ENCODE results near the gene POLG.

POLG gene

GRCh38 chr15:89356634-89357298 lies 22.1 kb upstream of the POLG start:
- DNase-seq (ENCODE audit: low read depth), result no peak

- DNase-seq (ENCODE audit: low read depth), result no peak
Observed at GRCh38 chr15:89353991-89354390, 19.4 kb upstream of the POLG start.

GRCh38 chr15:89352476-89352875 lies 17.9 kb upstream of the POLG start:
- no peak for DNase-seq (ENCODE audit: low read depth)

- DNase-seq (ENCODE audit: low read depth), result no peak
Observed at GRCh38 chr15:89349206-89349558, 14.6 kb upstream of the POLG start.

GRCh38 chr15:89346516-89347231 lies 12.1 kb upstream of the POLG start:
- DNase-seq (ENCODE audit: low read depth), result no peak

- no peak for DNase-seq (ENCODE audit: low read depth)
Observed at GRCh38 chr15:89345248-89345647, 10.6 kb upstream of the POLG start.

- no peak for DNase-seq (ENCODE audit: low read depth)
Observed at GRCh38 chr15:89342840-89343239, 8.2 kb upstream of the POLG start.

GRCh38 chr15:89341316-89342005 lies 6.8 kb upstream of the POLG start:
- DNase-seq (ENCODE audit: low read depth), result no peak

GRCh38 chr15:89340573-89340972 lies 5.9 kb upstream of the POLG start:
- DNase-seq (ENCODE audit: low read depth), result no peak

- DNase-seq (ENCODE audit: low read depth), result no peak
Observed at GRCh38 chr15:89338036-89338435, 3.4 kb upstream of the POLG start.

GRCh38 chr15:89335298-89336041 lies 846 bp upstream of the POLG start:
- no peak for DNase-seq (ENCODE audit: low read depth)

- DNase-seq (ENCODE audit: low read depth), result no peak
Observed at GRCh38 chr15:89333959-89334509, 590 bp downstream of the POLG start.

GRCh38 chr15:89333011-89333860 lies 1.4 kb downstream of the POLG start:
- DNase-seq (ENCODE audit: low read depth), result no peak

- DNase-seq (ENCODE audit: low read depth), result no peak
Observed at GRCh38 chr15:89332446-89332845, 2.2 kb downstream of the POLG start.

GRCh38 chr15:89330881-89331595 lies 3.6 kb downstream of the POLG start:
- DNase-seq (ENCODE audit: low read depth), result no peak

GRCh38 chr15:89330119-89330518 lies 4.5 kb downstream of the POLG start:
- DNase-seq (ENCODE audit: low read depth), result no peak

GRCh38 chr15:89329329-89330084 lies 5.1 kb downstream of the POLG start:
- DNase-seq (ENCODE audit: low read depth), result peak; percentile 17

- no peak for DNase-seq (ENCODE audit: low read depth)
Observed at GRCh38 chr15:89328398-89329254, 6.0 kb downstream of the POLG start.

- DNase-seq (ENCODE audit: low read depth), result no peak
Observed at GRCh38 chr15:89327113-89327512, 7.5 kb downstream of the POLG start.

Measured in stimulated activated CD8-positive, alpha-beta memory T cell treated with anti-CD3 and anti-CD28 coated beads, Interleukin-12 subunit alpha, Interleukin-12 subunit beta, amount 100 ng/mL, for 4 hours (primary cell).